Kidney (tissue), 14 donors: ENCODE data around the gene PLEKHG3. TPM values are rescaled to one million over a fixed set of nuclear protein-coding genes. Genes with fewer than 3 reads are reported as not detected.
A peak's percentile ranks its signal among the peaks of the same experiment; 100 is the strongest.

Experiments used
- DNase-seq, 5 donors: peaks; one replicate each; pipeline ENCODE4 v3.0.0-alpha.2; 2013 to 2020
- FAIRE-seq: peaks from 2 replicates; lab custom pipeline; 2012; peaks lifted over from hg19 to GRCh38; lab: Jason Lieb, UNC
- H3K27ac ChIP-seq, 2 donors: one replicate each; pipeline ENCODE4 v1.7.0; 2013; ENCODE audit warnings: low read depth in 2 of 2, low read length in 2 of 2, inconsistent platforms in 1 of 2
- H3K27me3 ChIP-seq: one replicate; pipeline ENCODE4 v1.7.1; 2013; ENCODE audit warnings: low read length, inconsistent platforms; ENCODE audit not compliant: control insufficient read depth, insufficient read depth
- H3K36me3 ChIP-seq, 3 donors: one replicate each; pipeline versions ENCODE4 v1.7.0 to v1.7.1; 2013; ENCODE audit warnings: low read length in 3 of 3, control low read depth in 1 of 3, inconsistent platforms in 1 of 3; ENCODE audit not compliant: insufficient read depth in 3 of 3, control insufficient read depth in 2 of 3
- H3K4me1 ChIP-seq, 3 donors: one replicate each; pipeline versions ENCODE4 v1.7.0 to v1.7.1; 2013; ENCODE audit warnings: low read length in 3 of 3, inconsistent platforms in 1 of 3, low read depth in 1 of 3; ENCODE audit not compliant: control insufficient read depth in 2 of 3, insufficient read depth in 2 of 3
- H3K4me3 ChIP-seq, 3 donors: one replicate each; pipeline versions ENCODE4 v1.7.0 to v1.8.1; 2013; ENCODE audit warnings: low read length in 3 of 3, control low read depth in 1 of 3, inconsistent platforms in 1 of 3
- H3K9ac ChIP-seq, 3 donors: one replicate each; pipeline versions ENCODE4 v1.7.0 to v1.7.1; 2013; ENCODE audit warnings: low read length in 3 of 3, control low read depth in 1 of 3, inconsistent platforms in 1 of 3
- H3K9me3 ChIP-seq, 3 donors: one replicate each; pipeline versions ENCODE4 v1.7.0 to v1.7.1; 2013; ENCODE audit warnings: low read length in 3 of 3, control low read depth in 1 of 3, inconsistent platforms in 1 of 3; ENCODE audit not compliant: control insufficient read depth in 2 of 3, insufficient read depth in 1 of 3
- CTCF ChIP-seq: IDR thresholded peaks from 3 replicates; pipeline ENCODE4 v1.5.1; 2012; ENCODE audit warnings: mild to moderate bottlenecking, moderate library complexity, borderline replicate concordance; ENCODE audit not compliant: insufficient read depth; ENCODE audit errors: extremely low read depth
- intact Hi-C: fragments of 100-400 bp; cut with DNase I; formaldehyde crosslinking; loops from one replicate; pipeline ENCODE4 v1.11.1; 2022
- polyA plus RNA-seq: library from polyadenylated mRNA; stranded (reverse); fragments of 350-450 nt; fragmentation: Illumina TruSeq; extraction: RNeasy Lipid Tissue Mini Kit (QIAGEN cat#74804); gene quantifications from one replicate; pipeline ENCODE4 v1.2.3, GENCODE V29; 2014; ENCODE audit warnings: low read depth, low replicate concordance; ENCODE audit not compliant: insufficient read depth
- total RNA-seq: library from RNA; stranded (reverse); fragmentation: NEBNext Ultra II Directional; extraction: Animal tissue kit (Norgen Biotek cat#: 25700); gene quantifications from one replicate; pipeline ENCODE4 v1.2.1, GENCODE V29; 2021
- donor health status: control.
- donor health status: control.
- donor health status: control.
- donor health status: control.
- donor health status: control.
- donor health status: DM: yes; HTN: yes; CAD: no.
- donor health status: Normal renal cell carcinoma (clear cell type).

The PLEKHG3 gene
- total and polyA plus RNA-seq, 2 donors from 2014 or later: 51.9 to 127 TPM

DNA sequence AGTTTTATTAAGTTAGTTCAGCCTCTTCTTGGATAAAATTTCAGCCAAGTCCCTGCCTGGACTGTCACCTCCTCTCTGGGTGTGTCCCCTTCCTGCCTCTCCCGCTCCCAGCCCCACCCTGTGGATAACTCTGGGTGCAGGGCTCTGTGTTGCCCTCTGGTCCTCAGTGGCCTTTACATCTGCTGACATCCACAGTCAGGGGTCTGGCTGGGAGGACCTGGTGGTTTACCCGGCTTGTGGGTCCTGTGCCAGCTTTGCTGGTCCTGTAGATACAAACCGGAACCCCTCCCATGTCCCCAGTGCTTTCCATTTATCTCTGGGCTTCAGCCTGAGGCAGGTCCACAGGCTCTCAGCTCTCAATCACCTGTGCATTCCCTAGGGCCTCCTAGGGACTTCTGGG is 28.9 kb upstream of the PLEKHG3 start:
- TF ChIP-seq CTCF: no peak
- Histone ChIP-seq H3K27ac (no peak overlapping the region), H3K36me3 (no peaks in the 10 kb centered on the region), H3K4me1 (peaks cover 3 to 11% (median 5%) of the 10 kb centered on the region in 3 donors), H3K27me3 (no peaks in the 10 kb centered on the region), H3K4me3 (no peak overlapping the region), H3K9me3 (no peaks in the 10 kb centered on the region), H3K9ac (no peak overlapping the region)
- intact Hi-C loops: no loop called here
- no peak for DNase-seq
- no peak for FAIRE-seq

- H3K36me3 ChIP-seq: no peaks in the 10 kb centered on the region
- intact Hi-C loops: no loop called here
Observed at GRCh38 chr14:64676410-64677008, 27.7 kb upstream of the PLEKHG3 start.

GRCh38 chr14:64680013-64680713 is 24.1 kb upstream of the PLEKHG3 start:
- peak; percentile 79 to 93 (median 85) for DNase-seq
- intact Hi-C loops: no loop called here
- Histone ChIP-seq H3K9me3 (no peaks in the 10 kb centered on the region), H3K4me1 (peaks cover 3 to 33% (median 32%) of the 10 kb centered on the region in 3 donors), H3K27ac (peak overlapping the region; percentile 86 to 95), H3K36me3 (no peaks in the 10 kb centered on the region), H3K27me3 (no peaks in the 10 kb centered on the region), H3K9ac (peak overlapping the region in 1 of 3 donors; percentile 69), H3K4me3 (no peak overlapping the region)
- FAIRE-seq: peak; percentile 11
- TF ChIP-seq CTCF: no peak

More at GRCh38 chr14:64676410-64677008, 27.7 kb upstream of the PLEKHG3 start:
- Histone ChIP-seq H3K4me3 (no peak overlapping the region), H3K9ac (peak overlapping the region in 1 of 3 donors; percentile 8), H3K4me1 (peaks cover 3 to 19% (median 10%) of the 10 kb centered on the region in 3 donors), H3K27me3 (no peaks in the 10 kb centered on the region), H3K27ac (peak overlapping the region in 1 of 2 donors; percentile 8), H3K9me3 (no peaks in the 10 kb centered on the region)
- DNase-seq (no peak), FAIRE-seq (no peak)
- no peak for TF ChIP-seq CTCF
